K562 (cell line): ENCODE results near the gene FRMPD1. TPM values are rescaled to one million over a fixed set of nuclear protein-coding genes. Genes with fewer than 3 reads are reported as not detected.

Experiments
- CTBP1 ChIP-seq: fragments of 450-650 bp; IDR thresholded peaks from 2 replicates; pipeline ENCODE4 v1.6.1; 2016; ENCODE audit warnings: borderline replicate concordance
- LCOR ChIP-seq: sonication (generic); formaldehyde crosslinking; IDR thresholded peaks from 2 replicates; pipeline ENCODE4 v1.8.0; 2022; ENCODE audit warnings: mild to moderate bottlenecking, missing genetic modification reagents
- SOX6 ChIP-seq: fragments of 450-650 bp; IDR thresholded peaks from 2 replicates; pipeline ENCODE4 v1.6.1; 2014; ENCODE audit warnings: mild to moderate bottlenecking
- SPI1 ChIP-seq: IDR thresholded peaks from 2 replicates; pipeline ENCODE4 v1.6.1; 2011; ENCODE audit warnings: low read depth, low read length, control low read depth, borderline replicate concordance
- THRAP3 ChIP-seq: fragments of 450-650 bp; IDR thresholded peaks from 2 replicates; pipeline ENCODE4 v1.6.1; 2016; ENCODE audit warnings: mild to moderate bottlenecking, inconsistent platforms, borderline replicate concordance
- WHSC1 ChIP-seq: IDR thresholded peaks from one replicate; pipeline ENCODE4 v1.6.1; 2012; ENCODE audit warnings: low read length, control low read depth, inconsistent platforms
- ZBTB1 ChIP-seq: sonication (generic); formaldehyde crosslinking; IDR thresholded peaks from 2 replicates; pipeline ENCODE4 v1.8.1; 2023; ENCODE audit warnings: missing genetic modification reagents, low read depth, mild to moderate bottlenecking, borderline replicate concordance
- ZNF124 ChIP-seq: sonication (generic); formaldehyde crosslinking; IDR thresholded peaks from 2 replicates; pipeline ENCODE4 v1.8.1; 2022; ENCODE audit warnings: missing genetic modification reagents
- ZNF445 ChIP-seq: fragments of 250-450 bp; sonication (Bioruptor Pico); IDR thresholded peaks from 2 replicates; pipeline ENCODE4 v1.4.0; 2020; ENCODE audit warnings: low read depth, mild to moderate bottlenecking, moderate library complexity
- ZNF696 ChIP-seq: fragments of 250-450 bp; sonication (Bioruptor Pico); conservative IDR thresholded peaks from 2 replicates; pipeline ENCODE4 v1.4.0; 2020; ENCODE audit warnings: mild to moderate bottlenecking, moderate library complexity
- polyA plus RNA-seq, 8 experiments: library from polyadenylated mRNA; depleted of rRNA in 4 of 8; stranded (reverse) in 5 of 8; unstranded in 3 of 8; fragments of >200 nt; fragmentation: Nextera tagmentation in 2 of 8; fragmentation: Illumina TruSeq in 1 of 8; extraction: Ambion mirVana in 2 of 8; extraction: Trizol in 1 of 8; gene quantifications; 2 replicates each; pipeline versions ENCODE4 v1.2.1 to v1.2.3, GENCODE V29; 2011 to 2014; ENCODE audit warnings: inconsistent platforms in 1 of 8, missing spikeins in 1 of 8
- total RNA-seq, 7 experiments: library from RNA; depleted of rRNA in 6 of 7; stranded (reverse); fragments of >200 nt in 6 of 7; fragmentation: Illumina TruSeq in 2 of 7; extraction: Trizol in 2 of 7; gene quantifications; 2 replicates each; pipeline versions ENCODE4 v1.2.1 to v1.2.3, GENCODE V29; 2011 to 2021; ENCODE audit warnings: low replicate concordance in 1 of 7
- TF ChIP-seq, protein P1 (sequence below): fragments of 450-650 bp; formaldehyde crosslinking; conservative IDR thresholded peaks from 2 replicates; pipeline ENCODE4 v1.4.0; 2022; ENCODE audit warnings: mild to moderate bottlenecking, missing genetic modification characterization
- TF ChIP-seq, protein P2 (sequence below): fragments of 250-450 bp; sonication (Bioruptor Pico); IDR thresholded peaks from 2 replicates; pipeline ENCODE4 v1.8.0; 2022; ENCODE audit warnings: moderate library complexity, mild to moderate bottlenecking, inconsistent platforms
- TF ChIP-seq, protein P3 (sequence below): fragments of 450-650 bp; formaldehyde crosslinking; IDR thresholded peaks from 2 replicates; pipeline ENCODE4 v1.4.0; 2020; ENCODE audit warnings: mild to moderate bottlenecking, mixed read lengths
- TF ChIP-seq, protein P4 (sequence below): fragments of 450-650 bp; IDR thresholded peaks from 2 replicates; pipeline ENCODE4 v1.6.1; 2018; ENCODE audit not compliant: partially characterized antibody

FRMPD1 gene
- total and polyA plus RNA-seq, 9 of the 15 experiments (the other 6 are each of a cell fraction or from before 2014, with no cell fraction given): not detected

DNA sequence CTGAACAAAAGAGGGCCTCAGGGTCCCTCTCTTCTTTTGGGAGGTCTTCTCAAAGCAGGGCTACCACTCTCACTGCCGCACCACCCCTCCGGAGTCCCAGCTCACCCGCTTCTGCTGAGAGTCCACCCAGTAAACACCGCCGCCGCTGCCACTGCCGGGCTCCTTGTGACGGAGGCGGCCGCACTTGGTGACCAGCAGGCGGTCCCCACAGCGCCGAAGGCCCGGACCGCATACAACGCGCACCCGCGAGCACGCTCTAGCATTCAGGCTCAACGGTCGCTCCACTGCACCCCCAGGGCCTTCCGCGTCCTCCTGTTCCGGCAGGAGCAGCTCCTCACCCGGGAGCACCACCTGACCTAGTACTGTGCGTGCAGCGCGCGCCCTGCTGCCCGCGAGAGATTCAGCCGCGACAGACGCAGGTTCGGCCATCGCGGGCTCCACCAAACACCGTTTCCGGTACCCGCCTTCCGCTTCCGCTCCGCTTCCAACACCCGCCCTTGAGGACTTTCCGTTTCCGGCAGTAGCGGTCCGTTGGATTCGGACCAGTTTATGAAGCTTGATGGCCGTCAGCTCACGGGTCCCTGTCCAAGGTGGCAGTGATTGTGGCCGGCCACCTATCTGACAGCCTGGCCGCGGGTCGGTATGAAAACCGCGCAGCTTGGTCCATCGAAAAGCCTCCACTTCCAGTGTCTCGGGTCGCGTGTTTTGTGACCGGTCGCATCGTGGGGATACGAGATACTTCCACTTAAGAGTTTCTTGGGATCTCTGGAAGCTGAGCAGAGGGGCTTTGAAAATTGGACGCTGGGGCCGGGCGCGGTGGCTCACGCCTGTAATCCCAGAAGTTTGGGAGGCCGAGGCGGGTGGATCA lies 134.1 kb downstream of the FRMPD1 start, which contains the start of gene EXOSC3 (continued):
- TF ChIP-seq, protein P1, sequence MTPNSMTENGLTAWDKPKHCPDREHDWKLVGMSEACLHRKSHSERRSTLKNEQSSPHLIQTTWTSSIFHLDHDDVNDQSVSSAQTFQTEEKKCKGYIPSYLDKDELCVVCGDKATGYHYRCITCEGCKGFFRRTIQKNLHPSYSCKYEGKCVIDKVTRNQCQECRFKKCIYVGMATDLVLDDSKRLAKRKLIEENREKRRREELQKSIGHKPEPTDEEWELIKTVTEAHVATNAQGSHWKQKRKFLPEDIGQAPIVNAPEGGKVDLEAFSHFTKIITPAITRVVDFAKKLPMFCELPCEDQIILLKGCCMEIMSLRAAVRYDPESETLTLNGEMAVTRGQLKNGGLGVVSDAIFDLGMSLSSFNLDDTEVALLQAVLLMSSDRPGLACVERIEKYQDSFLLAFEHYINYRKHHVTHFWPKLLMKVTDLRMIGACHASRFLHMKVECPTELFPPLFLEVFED (CRISPR knock-in tag): no peak
- TF ChIP-seq ZNF124: no peak
- TF ChIP-seq, protein P2, sequence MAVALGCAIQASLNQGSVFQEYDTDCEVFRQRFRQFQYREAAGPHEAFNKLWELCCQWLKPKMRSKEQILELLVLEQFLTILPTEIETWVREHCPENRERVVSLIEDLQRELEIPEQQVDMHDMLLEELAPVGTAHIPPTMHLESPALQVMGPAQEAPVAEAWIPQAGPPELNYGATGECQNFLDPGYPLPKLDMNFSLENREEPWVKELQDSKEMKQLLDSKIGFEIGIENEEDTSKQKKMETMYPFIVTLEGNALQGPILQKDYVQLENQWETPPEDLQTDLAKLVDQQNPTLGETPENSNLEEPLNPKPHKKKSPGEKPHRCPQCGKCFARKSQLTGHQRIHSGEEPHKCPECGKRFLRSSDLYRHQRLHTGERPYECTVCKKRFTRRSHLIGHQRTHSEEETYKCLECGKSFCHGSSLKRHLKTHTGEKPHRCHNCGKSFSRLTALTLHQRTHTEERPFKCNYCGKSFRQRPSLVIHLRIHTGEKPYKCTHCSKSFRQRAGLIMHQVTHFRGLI (CRISPR knock-in tag): no peak
- peak; percentile 90; the same call in 1 of the 2 replicates for TF ChIP-seq LCOR (CRISPR knock-in tag)
- peak; percentile 71 for TF ChIP-seq SOX6
- TF ChIP-seq, protein P3, sequence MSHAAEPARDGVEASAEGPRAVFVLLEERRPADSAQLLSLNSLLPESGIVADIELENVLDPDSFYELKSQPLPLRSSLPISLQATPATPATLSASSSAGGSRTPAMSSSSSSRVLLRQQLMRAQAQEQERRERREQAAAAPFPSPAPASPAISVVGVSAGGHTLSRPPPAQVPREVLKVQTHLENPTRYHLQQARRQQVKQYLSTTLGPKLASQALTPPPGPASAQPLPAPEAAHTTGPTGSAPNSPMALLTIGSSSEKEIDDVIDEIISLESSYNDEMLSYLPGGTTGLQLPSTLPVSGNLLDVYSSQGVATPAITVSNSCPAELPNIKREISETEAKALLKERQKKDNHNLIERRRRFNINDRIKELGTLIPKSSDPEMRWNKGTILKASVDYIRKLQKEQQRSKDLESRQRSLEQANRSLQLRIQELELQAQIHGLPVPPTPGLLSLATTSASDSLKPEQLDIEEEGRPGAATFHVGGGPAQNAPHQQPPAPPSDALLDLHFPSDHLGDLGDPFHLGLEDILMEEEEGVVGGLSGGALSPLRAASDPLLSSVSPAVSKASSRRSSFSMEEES (CRISPR knock-in tag): no peak
- TF ChIP-seq CTBP1: peak; percentile 85; the same call in 1 of the 2 replicates
- no peak for TF ChIP-seq THRAP3
- peak; percentile 70; the same call in 1 of the 2 replicates for TF ChIP-seq SPI1
- TF ChIP-seq, protein P4, sequence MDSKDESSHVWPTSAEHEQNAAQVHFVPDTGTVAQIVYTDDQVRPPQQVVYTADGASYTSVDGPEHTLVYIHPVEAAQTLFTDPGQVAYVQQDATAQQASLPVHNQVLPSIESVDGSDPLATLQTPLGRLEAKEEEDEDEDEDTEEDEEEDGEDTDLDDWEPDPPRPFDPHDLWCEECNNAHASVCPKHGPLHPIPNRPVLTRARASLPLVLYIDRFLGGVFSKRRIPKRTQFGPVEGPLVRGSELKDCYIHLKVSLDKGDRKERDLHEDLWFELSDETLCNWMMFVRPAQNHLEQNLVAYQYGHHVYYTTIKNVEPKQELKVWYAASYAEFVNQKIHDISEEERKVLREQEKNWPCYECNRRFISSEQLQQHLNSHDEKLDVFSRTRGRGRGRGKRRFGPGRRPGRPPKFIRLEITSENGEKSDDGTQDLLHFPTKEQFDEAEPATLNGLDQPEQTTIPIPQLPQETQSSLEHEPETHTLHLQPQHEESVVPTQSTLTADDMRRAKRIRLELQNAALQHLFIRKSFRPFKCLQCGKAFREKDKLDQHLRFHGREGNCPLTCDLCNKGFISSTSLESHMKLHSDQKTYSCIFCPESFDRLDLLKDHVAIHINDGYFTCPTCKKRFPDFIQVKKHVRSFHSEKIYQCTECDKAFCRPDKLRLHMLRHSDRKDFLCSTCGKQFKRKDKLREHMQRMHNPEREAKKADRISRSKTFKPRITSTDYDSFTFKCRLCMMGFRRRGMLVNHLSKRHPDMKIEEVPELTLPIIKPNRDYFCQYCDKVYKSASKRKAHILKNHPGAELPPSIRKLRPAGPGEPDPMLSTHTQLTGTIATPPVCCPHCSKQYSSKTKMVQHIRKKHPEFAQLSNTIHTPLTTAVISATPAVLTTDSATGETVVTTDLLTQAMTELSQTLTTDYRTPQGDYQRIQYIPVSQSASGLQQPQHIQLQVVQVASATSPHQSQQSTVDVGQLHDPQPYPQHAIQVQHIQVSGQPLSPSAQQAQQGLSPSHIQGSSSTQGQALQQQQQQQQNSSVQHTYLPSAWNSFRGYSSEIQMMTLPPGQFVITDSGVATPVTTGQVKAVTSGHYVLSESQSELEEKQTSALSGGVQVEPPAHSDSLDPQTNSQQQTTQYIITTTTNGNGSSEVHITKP: no peak
- no peak for TF ChIP-seq ZNF445 (CRISPR knock-in tag)
- TF ChIP-seq ZNF696: no peak
- no peak for TF ChIP-seq WHSC1
- 0 out of 2 replicates have a peak, but pooled peaks have one; percentile 59 for TF ChIP-seq ZBTB1 (CRISPR knock-in tag)
